Measurements from ENCODE around the gene C1orf105.

The C1orf105 gene

DNA sequence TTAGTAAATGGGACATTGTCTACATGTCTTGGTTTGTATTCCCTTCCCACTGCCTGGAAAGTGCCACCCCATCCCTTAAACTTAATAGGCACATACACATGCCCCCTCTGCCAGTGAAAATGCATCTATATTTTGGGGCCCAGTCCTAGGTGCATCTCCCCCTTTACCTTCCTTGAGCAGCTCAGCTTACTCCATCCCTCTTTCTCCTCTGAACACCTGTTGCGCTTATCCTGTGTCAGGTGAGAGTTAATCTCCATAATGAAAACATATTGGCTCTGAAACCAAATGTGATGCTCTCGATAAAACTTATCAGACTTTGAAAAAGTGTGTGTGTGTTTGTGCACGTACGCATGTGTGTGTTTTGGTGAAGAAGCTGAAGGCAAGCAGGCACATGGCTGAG, 97.1 kb downstream of the C1orf105 start:
- TF ChIP-seq, protein P1, sequence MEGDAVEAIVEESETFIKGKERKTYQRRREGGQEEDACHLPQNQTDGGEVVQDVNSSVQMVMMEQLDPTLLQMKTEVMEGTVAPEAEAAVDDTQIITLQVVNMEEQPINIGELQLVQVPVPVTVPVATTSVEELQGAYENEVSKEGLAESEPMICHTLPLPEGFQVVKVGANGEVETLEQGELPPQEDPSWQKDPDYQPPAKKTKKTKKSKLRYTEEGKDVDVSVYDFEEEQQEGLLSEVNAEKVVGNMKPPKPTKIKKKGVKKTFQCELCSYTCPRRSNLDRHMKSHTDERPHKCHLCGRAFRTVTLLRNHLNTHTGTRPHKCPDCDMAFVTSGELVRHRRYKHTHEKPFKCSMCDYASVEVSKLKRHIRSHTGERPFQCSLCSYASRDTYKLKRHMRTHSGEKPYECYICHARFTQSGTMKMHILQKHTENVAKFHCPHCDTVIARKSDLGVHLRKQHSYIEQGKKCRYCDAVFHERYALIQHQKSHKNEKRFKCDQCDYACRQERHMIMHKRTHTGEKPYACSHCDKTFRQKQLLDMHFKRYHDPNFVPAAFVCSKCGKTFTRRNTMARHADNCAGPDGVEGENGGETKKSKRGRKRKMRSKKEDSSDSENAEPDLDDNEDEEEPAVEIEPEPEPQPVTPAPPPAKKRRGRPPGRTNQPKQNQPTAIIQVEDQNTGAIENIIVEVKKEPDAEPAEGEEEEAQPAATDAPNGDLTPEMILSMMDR (IDR thresholded peaks at IDR 0.05; ENCODE audit: extremely low read depth, missing control alignments) = no peak
- DNase-seq (ENCODE audit: low spot score) = no peak

All from GM20000 (cell line).